Motor neuron (in vitro differentiated cells): ENCODE data around the gene WNT3. TPM values are rescaled to one million over a fixed set of nuclear protein-coding genes. Genes with fewer than 3 reads are reported as not detected.
"Not testable (repeated sequence)": the region's sequence is repeated elsewhere in the genome, so short reads cannot be mapped to it uniquely, and the experiment has no call there.

Experiments used
- ATAC-seq, 8 experiments: fragments of 200-7000 bp; cut with Tn5 transposase; replicated peaks in 6 of 8; 2 replicates each; pipeline ENCODE4 v1.8.0; 2021; ENCODE audit warnings: mild to moderate bottlenecking in 8 of 8, moderate library complexity in 8 of 8
- H3K27ac ChIP-seq, 2 donors: fragments of 250-450 bp; sonication (Bioruptor Pico); 2 replicates each; pipeline ENCODE4 v1.9.0; 2021; ENCODE audit warnings: antibody characterized with exemption in 2 of 2, mild to moderate bottlenecking in 2 of 2, moderate library complexity in 1 of 2
- H3K4me1 ChIP-seq, 2 donors: fragments of 250-450 bp; sonication (Bioruptor Pico); replicated peaks in 1 of 2; 2 replicates each; pipeline ENCODE4 v1.6.1; 2021; ENCODE audit warnings: antibody characterized with exemption in 2 of 2, mild to moderate bottlenecking in 2 of 2, moderate library complexity in 1 of 2
- H3K4me3 ChIP-seq, 5 donors: fragments of 250-450 bp; sonication (Bioruptor Pico); 2 replicates each; pipeline ENCODE4 v1.9.0; 2021; ENCODE audit warnings: antibody characterized with exemption in 5 of 5, mild to moderate bottlenecking in 5 of 5, moderate library complexity in 4 of 5
- WGBS, 10 experiments: fragments of 450-650 bp; shearing (Covaris generic); methylation state at CpG; one replicate each; pipeline ENCODE4 v1.0.0; 2022; 5-methylcytosine and 5-hydroxymethylcytosine counted together
- in situ Hi-C, 9 experiments: fragments of 400-800 bp; cut with MboI; loops; one replicate each; pipeline ENCODE4 v1.15.0; 2021; ENCODE audit warnings: low sequenced_read_pairs in 9 of 9, low pct_unique_long_range_greater_than_20kb in 2 of 9; ENCODE audit not compliant: unreplicated experiment in 9 of 9
- total RNA-seq, 8 experiments: library from RNA; unstranded; fragments of 300-600 nt; gene quantifications; 2 replicates each; pipeline versions ENCODE4 v1.2.3 to v1.2.4, GENCODE V29; 2022

WNT3 gene
- total RNA-seq, 8 experiments from 2014 or later, result 0.67 to 30.8 (median 2.1) TPM

GRCh38 chr17:46771561-46772474 lies 46.7 kb downstream of the WNT3 start:
- in situ Hi-C loops, result no loop called here
- peak overlapping the region in 1 of 2 donors; percentile 48 for H3K27ac ChIP-seq
- ATAC-seq, result peak; percentile 37 to 76 (median 72)
- peaks cover 2 to 6% of the 10 kb centered on the region in 2 donors for H3K4me1 ChIP-seq
- H3K4me3 ChIP-seq, result peak overlapping the region; percentile 44 to 70 (median 46)
- 6 to 30% methylated on average over 2 to 6 of the region's 135 CpGs; no CpG with 5 or more reads in 8 of the 10 experiments for WGBS, 10 experiments

DNA sequence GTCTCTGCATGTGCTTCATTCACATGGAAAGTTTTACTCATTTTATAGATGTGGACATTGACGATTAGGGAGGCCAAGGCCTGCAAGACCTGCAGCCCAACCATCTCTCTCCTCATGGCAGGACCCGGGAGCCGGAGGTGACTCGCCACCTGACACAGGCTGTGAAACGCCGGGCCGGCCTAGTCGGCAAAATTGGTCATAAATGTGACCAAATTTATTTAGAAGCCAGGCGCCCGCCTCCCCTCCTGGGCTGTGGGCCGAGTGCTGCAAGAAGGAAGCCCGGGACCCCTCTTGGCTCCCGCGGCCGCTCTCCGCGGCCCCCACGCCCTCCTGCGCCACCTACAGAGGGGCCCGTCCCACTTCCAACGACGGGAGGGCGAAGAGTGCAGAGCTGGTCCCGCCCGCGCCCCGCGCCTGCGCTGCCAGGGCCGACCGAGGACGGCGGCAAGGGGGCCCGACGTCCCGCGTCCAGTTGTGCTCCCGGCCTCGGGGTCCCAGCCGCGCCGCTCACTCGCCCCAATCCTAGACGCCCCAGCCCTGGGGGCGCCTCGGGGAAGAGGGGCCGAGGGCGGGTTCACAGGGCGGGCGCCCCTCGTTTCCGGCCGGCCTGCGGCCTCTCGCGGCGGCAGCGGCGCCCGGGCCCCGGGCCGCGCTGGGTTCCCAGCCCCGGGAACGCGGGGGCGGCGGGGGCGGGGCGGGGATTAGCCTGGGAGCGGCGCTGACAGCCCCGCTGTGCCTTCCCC lies 47.5 kb downstream of the WNT3 start:
- ATAC-seq, result peak; percentile 66 to 86 (median 71)
- peak overlapping the region in 1 of 2 donors; percentile 48 for H3K27ac ChIP-seq
- 13 to 86% methylated on average over 7 to 22 of the region's 73 CpGs; no CpG with 5 or more reads in 8 of the 10 experiments for WGBS, 10 experiments
- in situ Hi-C loops, result no loop called here
- H3K4me3 ChIP-seq, result peak overlapping the region; percentile 44 to 70 (median 46)
- H3K4me1 ChIP-seq, result peaks cover 2 to 6% of the 10 kb centered on the region in 2 donors

DNA sequence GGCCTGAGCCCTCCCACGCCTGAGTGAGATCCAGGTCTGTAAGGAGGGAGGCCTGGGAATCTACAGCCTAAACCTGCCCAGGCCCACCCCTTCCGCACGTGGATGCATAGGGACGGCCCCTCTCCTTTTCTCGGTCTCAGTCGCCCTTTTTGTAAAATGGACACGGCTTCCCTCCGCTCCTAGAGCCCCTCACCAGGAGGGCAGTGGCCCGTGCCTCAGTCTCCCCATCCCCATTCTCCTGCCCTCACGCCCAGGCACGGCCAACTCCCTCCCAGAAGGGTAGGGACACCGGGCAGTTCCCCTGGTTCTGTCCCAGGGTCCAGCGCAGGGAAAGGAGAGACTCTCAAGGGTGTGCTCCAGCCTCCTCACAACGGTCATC lies 48.1 kb downstream of the WNT3 start:
- WGBS, 10 experiments, result 57 to 100% (median 70%) methylated on average over 1 to 2 of the region's 14 CpGs; no CpG with 5 or more reads in 7 of the 10 experiments
- no peak for ATAC-seq
- H3K4me1 ChIP-seq, result peaks cover 2 to 6% of the 10 kb centered on the region in 2 donors
- no peak overlapping the region for H3K27ac ChIP-seq
- peak overlapping the region in 3 of 5 donors; percentile 46 to 70 (median 50) for H3K4me3 ChIP-seq
- in situ Hi-C loops, result no loop called here

- Histone ChIP-seq H3K4me3 (no peak overlapping the region), H3K4me1 (peaks cover 2 to 6% of the 10 kb centered on the region in 2 donors), H3K27ac (no peak overlapping the region)
- no peak for ATAC-seq
- whole genome bisulfite sequencing, 10 experiments, result 0 to 100% (median 86%) methylated on average over 1 to 16 of the region's 56 CpGs; no CpG with 5 or more reads in 4 of the 10 experiments
- in situ Hi-C loops, result no loop called here
Measured at GRCh38 chr17:46769531-46770438, 48.7 kb downstream of the WNT3 start.

DNA sequence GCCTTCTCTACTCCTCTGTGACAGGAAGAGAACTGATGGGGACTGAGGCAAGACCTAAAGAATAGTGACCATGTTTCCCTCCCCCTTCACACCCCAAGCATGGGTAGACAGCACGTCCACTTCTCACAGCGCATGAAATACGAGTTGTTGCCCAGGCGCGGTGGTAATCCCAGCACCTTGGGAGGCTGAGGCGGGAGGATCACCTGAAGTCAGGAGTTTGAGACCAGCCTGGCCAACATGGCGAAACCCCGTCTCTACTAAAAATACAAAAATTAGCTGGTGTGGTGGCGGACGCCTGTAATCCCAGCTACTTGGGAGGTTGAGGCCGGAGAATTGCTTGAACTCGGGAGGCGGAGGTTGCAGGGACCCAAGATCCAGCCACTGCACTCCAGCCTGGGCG lies 49.6 kb downstream of the WNT3 start:
- 95 to 100% (median 99%) methylated on average over 1 to 12 of the region's 14 CpGs; no CpG with 5 or more reads in 3 of the 10 experiments for WGBS, 10 experiments
- H3K27ac ChIP-seq, in situ Hi-C loops, H3K4me1 ChIP-seq, ATAC-seq, H3K4me3 ChIP-seq: not testable (repeated sequence)

DNA sequence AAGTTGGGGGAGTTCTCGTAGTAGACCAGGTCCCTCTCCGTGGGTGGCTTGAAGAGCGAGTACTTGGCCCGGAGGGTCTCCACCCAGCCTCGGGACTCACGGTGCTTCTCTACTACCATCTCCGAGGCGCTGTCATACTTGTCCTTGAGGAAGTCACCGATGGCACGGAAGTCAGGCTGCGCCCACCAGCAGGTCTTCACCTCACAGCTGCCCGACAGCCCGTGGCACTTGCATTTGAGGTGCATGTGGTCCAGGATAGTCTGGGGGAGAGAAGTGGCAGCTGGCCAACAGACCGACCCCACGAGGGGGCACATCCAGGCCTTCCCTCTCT lies 50.0 kb downstream of the WNT3 start:
- 88 to 100% (median 100%) methylated on average over 1 to 5 of the region's 15 CpGs; no CpG with 5 or more reads in 6 of the 10 experiments for WGBS, 10 experiments
- no peak overlapping the region for H3K4me3 ChIP-seq
- ATAC-seq, result no peak
- no peak overlapping the region for H3K27ac ChIP-seq
- in situ Hi-C loops, result no loop called here
- peaks cover 2 to 6% of the 10 kb centered on the region in 2 donors for H3K4me1 ChIP-seq

- in situ Hi-C loops, result no loop called here
- H3K27ac ChIP-seq, result no peak overlapping the region
- H3K4me3 ChIP-seq, result no peak overlapping the region
- no peak for ATAC-seq
- H3K4me1 ChIP-seq, result peaks cover 2 to 6% of the 10 kb centered on the region in 2 donors
- 65 to 95% (median 81%) methylated on average over 3 to 11 of the region's 21 CpGs; no CpG with 5 or more reads in 4 of the 10 experiments for WGBS, 10 experiments
Measured at GRCh38 chr17:46766493-46767491, 51.7 kb downstream of the WNT3 start.

DNA sequence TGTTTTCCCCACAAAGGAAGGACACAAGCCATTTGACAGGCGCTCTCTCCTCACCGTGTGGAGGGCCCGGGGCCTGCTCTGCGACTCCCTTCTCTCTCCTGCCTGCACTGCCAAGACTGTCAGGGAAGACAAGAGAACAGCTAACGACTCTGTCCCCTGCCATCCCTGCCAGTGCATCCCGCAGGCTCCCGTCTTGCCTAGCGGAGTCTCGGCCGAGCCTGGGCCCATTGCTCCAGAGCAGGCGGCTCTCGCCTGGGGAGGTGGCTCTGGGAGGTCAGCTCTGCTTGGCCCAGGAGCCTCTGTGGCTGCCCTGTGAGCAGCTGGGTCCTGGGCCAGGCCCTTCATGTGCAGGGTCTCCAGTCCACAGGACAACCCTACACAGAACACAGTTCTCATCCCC lies 53.0 kb downstream of the WNT3 start:
- in situ Hi-C loops, result no loop called here
- ATAC-seq, result no peak
- peaks cover under 1 to 3% of the 10 kb centered on the region in 2 donors for H3K4me1 ChIP-seq
- 60 to 100% methylated on average over 1 of the region's 12 CpGs; no CpG with 5 or more reads in 8 of the 10 experiments for WGBS, 10 experiments
- H3K4me3 ChIP-seq, result no peak overlapping the region
- H3K27ac ChIP-seq, result no peak overlapping the region

GRCh38 chr17:46764709-46765401 lies 53.6 kb downstream of the WNT3 start:
- ATAC-seq, result peak in 3 of 8 experiments; percentile 9 to 60 (median 34)
- Histone ChIP-seq H3K4me3 (no peak overlapping the region), H3K27ac (no peak overlapping the region), H3K4me1 (no peaks in the 10 kb centered on the region)
- in situ Hi-C loops, result no loop called here
- WGBS, 10 experiments, result 12 to 100% (median 48%) methylated on average over 1 to 8 of the region's 13 CpGs; no CpG with 5 or more reads in 3 of the 10 experiments

GRCh38 chr17:46764000-46764708 lies 54.3 kb downstream of the WNT3 start:
- Histone ChIP-seq H3K27ac (no peak overlapping the region), H3K4me1 (no peaks in the 10 kb centered on the region), H3K4me3 (no peak overlapping the region)
- in situ Hi-C loops, result no loop called here
- WGBS, 10 experiments, result 57 to 100% (median 84%) methylated on average over 1 to 6 of the region's 12 CpGs; no CpG with 5 or more reads in 2 of the 10 experiments
- peak in 3 of 8 experiments; percentile 64 to 83 (median 69) for ATAC-seq

DNA sequence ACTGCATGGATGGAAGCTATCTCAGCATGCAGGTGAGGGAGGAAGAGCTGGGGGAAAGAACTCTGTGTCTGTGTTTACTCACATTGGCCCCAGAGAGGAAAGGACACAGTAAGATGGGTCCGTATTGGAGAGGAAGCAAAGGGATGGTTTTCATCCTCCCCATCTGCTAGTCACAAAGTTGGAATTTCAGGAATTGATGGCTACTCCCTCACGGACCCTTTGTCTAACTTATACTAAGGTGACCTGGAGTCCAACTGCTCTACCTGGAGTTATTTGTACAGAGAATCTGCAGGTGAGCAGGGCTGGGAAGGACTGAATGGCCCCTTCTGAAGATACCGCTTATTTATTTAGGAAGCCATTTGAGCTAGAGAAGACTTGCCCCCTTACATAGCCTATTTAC lies 55.1 kb downstream of the WNT3 start:
- Histone ChIP-seq H3K4me1 (no peaks in the 10 kb centered on the region), H3K27ac (no peak overlapping the region), H3K4me3 (no peak overlapping the region)
- in situ Hi-C loops, result no loop called here
- WGBS, 10 experiments, result 50 to 100% (median 83%) methylated on average over 1 to 3 of the region's 3 CpGs
- no peak for ATAC-seq
